Measurements from ENCODE around the gene OR4E1. TPM values are rescaled to one million over a fixed set of nuclear protein-coding genes. Genes with fewer than 3 reads are reported as not detected.

OR4E1 gene
- total RNA-seq, 1 experiment from 2014 or later, result not detected

DNA sequence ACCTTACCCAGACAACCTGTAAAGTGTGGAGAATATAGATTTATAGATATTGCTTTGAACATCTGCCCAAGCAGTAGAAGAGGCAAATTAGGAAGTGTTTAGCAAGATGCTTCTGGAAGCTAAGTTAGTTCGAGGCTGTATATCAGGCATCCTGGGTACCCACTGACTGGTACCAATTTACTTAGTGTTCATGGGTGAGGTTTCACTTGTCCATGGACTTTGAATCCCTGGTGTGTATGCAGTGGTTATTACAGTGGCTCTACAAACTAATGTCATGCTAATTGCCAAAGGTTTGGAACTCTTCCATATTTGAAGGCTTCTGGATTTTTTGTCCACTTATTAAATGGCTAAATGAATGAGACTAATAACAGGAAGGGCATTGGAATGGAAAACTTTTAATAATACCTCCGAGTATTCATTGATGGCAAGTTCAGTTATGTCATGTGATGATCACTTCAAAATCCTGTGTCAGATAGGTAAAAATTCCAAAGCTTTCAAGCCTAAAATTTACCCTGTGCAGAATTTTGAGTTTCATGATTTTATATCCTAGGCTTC, 20.2 kb downstream of the OR4E1 start, which contains the start of gene OR4E2:
TSS of gene OR4E2 (plus strand) at position 505 of the 555 bp plus-strand sequence. CDS start 11,248 bp downstream, outside the sequence.
- Histone ChIP-seq H3K9me3 (ENCODE audit: control insufficient read depth, insufficient read depth, low read depth, low read length) (no peaks in the 10 kb centered on the region), H3K36me3 (ENCODE audit: control insufficient read depth, insufficient read depth, low read length) (no peaks in the 10 kb centered on the region), H3K4me1 (ENCODE audit: control insufficient read depth, insufficient read depth, low read length) (no peaks in the 10 kb centered on the region), H3K4me3 (ENCODE audit: low read depth in 2 of 2, low read length in 2 of 2) (no peak within 1 kb of the TSS), H3K27me3 (ENCODE audit: control insufficient read depth, insufficient read depth, low read length) (no peaks in the 10 kb centered on the region; the same call in 1 of the 2 replicates), H3K27ac (ENCODE audit: low read length) (no peak within 1 kb of the TSS)
- intact Hi-C loops (cut with micrococcal nuclease; ENCODE audit: unreplicated experiment) (no loop called here), in situ Hi-C loops (cut with HindIII; ENCODE audit: low pct_unique_long_range_greater_than_20kb, low sequenced_read_pairs) (no loop called here)
- ATAC-seq (no peak), DNase-seq (ENCODE audit: low read depth, low spot score) (no peak)
- TF ChIP-seq TCF7L2 (IDR thresholded peaks at IDR 0.05; ENCODE audit: low read depth, low read length), result no peak
- no peak for TF ChIP-seq POLR2AphosphoS5 (IDR thresholded peaks at IDR 0.05; ENCODE audit: low read depth, low read length)
- TF ChIP-seq SIN3A (IDR thresholded peaks at IDR 0.05; ENCODE audit: borderline replicate concordance, insufficient read depth, low read depth, low read length), result no peak
- no peak for TF ChIP-seq REST (IDR thresholded peaks at IDR 0.05; ENCODE audit: insufficient read depth in 1 of 2, low read depth in 2 of 2, low read length in 1 of 2)
- no peak for TF ChIP-seq CTCF (IDR thresholded peaks at IDR 0.05)
- ChIA-PET CTCF (no interaction called here), POLR2A (no interaction called here)
- no TSS peak for BruUV-seq (replicated peaks)

DNA sequence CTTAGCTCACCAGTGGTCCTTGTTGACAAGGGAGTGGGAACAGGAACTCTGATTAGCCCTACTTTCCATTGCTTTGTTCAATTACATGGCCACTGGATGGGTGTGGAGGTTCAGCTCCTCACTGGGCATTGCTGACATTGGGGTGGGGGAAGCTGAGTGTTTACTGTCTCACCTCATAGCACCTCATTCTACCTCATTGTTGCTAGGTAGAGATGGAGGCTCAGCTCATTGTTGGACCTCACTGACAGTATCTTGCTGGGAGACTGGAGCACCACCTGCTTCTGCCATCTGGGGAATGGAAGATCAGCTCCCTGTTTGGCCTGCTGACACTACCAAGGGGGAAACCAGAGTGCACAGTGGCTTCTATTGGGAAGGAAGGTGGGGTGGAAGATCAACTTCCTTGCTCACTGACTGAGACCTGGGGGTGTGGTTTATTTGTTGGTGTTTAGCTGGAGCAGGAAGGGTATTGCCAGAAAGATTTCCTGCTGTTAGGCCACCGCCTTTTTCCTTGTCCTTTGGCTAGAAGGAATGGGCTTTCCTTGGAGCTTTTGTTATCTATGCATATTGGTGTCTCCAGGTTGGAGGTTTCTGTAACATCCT, 21.3 kb downstream of the OR4E1 start:
- Histone ChIP-seq H3K27ac (ENCODE audit: low read length) (no peak overlapping the region), H3K4me3 (ENCODE audit: low read depth in 2 of 2, low read length in 2 of 2) (no peak overlapping the region), H3K9me3 (ENCODE audit: control insufficient read depth, insufficient read depth, low read depth, low read length) (no peaks in the 10 kb centered on the region), H3K4me1 (ENCODE audit: control insufficient read depth, insufficient read depth, low read length) (no peaks in the 10 kb centered on the region), H3K36me3 (ENCODE audit: control insufficient read depth, insufficient read depth, low read length) (no peaks in the 10 kb centered on the region), H3K27me3 (ENCODE audit: control insufficient read depth, insufficient read depth, low read length) (no peaks in the 10 kb centered on the region)
- POLR2A ChIA-PET, result no interaction called here
- intact Hi-C loops (cut with micrococcal nuclease; ENCODE audit: unreplicated experiment) (no loop called here), in situ Hi-C loops (cut with HindIII; ENCODE audit: low pct_unique_long_range_greater_than_20kb, low sequenced_read_pairs) (no loop called here)
- BruUV-seq (replicated peaks), result no TSS peak
- no peak for TF ChIP-seq TCF7L2 (IDR thresholded peaks at IDR 0.05; ENCODE audit: low read depth, low read length)
- TF ChIP-seq REST (IDR thresholded peaks at IDR 0.05; ENCODE audit: insufficient read depth in 1 of 2, low read depth in 2 of 2, low read length in 1 of 2), result no peak
- TF ChIP-seq SIN3A (IDR thresholded peaks at IDR 0.05; ENCODE audit: borderline replicate concordance, insufficient read depth, low read depth, low read length), result no peak
- TF ChIP-seq CTCF (IDR thresholded peaks at IDR 0.05), result no peak
- DNase-seq (ENCODE audit: low read depth, low spot score), result no peak
- CTCF ChIA-PET, result no interaction called here
- no peak for ATAC-seq

Measured in Panc1 (cell line).